Breast epithelium (tissue), 3 donors: ENCODE data around the gene PHF21B.

Experiments used
- POLR2AphosphoS5 ChIP-seq, 3 donors: sonication (generic); formaldehyde crosslinking; IDR thresholded peaks; one replicate each; pipeline ENCODE4 v1.6.1; 2017; ENCODE audit warnings: antibody characterized with exemption in 3 of 3
- TF ChIP-seq, protein P1 (sequence below), 3 donors: fragments of 450-650 bp; IDR thresholded peaks; one replicate each; pipeline ENCODE4 v1.5.1; 2016 to 2017; ENCODE audit warnings: antibody characterized with exemption in 3 of 3, mild to moderate bottlenecking in 3 of 3, moderate library complexity in 3 of 3

DNA sequence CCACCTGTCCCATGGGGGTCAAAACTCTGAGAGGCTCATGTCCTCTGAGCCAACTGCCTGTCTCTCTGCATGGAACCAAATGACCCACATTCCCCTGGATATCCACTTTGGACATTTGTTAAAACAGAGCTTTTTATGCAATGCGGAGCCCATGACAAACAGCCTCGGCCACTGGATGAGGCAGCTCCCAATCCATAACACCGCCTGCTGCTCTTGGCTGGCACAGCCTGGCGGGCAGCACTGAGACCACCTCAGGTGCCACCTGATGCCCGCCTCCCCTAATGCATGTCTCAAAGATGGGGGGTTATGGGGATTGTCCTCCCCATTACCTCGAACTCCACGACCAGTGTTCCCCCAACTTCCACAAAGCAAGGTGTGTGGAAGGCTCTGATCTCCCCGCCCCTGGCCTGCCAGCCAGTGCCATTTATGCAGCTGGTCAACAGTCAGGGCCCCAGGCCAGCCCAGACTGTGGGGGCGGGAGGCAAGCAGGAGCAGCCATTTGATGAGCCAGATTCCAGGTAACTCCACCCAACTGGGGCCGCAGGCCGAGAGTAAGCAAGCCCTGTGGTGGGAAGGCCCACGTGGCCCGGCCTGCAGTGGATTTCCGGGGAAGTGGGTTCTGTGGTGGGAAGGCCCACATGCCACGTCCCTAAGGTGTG is 84.2 kb downstream of the PHF21B start:
- TF ChIP-seq, protein P1, sequence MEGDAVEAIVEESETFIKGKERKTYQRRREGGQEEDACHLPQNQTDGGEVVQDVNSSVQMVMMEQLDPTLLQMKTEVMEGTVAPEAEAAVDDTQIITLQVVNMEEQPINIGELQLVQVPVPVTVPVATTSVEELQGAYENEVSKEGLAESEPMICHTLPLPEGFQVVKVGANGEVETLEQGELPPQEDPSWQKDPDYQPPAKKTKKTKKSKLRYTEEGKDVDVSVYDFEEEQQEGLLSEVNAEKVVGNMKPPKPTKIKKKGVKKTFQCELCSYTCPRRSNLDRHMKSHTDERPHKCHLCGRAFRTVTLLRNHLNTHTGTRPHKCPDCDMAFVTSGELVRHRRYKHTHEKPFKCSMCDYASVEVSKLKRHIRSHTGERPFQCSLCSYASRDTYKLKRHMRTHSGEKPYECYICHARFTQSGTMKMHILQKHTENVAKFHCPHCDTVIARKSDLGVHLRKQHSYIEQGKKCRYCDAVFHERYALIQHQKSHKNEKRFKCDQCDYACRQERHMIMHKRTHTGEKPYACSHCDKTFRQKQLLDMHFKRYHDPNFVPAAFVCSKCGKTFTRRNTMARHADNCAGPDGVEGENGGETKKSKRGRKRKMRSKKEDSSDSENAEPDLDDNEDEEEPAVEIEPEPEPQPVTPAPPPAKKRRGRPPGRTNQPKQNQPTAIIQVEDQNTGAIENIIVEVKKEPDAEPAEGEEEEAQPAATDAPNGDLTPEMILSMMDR (IDR thresholded peaks at IDR 0.05) = no peak
- TF ChIP-seq POLR2AphosphoS5 (IDR thresholded peaks at IDR 0.05) = no peak
